Endothelial cell of hepatic sinusoid (primary cell): ENCODE data around the gene FAAP20.
"Not testable (repeated sequence)": the region's sequence is repeated elsewhere in the genome, so short reads cannot be mapped to it uniquely, and the experiment has no call there.

Source experiments
- in situ Hi-C: cut with HindIII; loops from 2 replicates; pipeline ENCODE4 v1.10.0; 2017; ENCODE audit warnings: low sequenced_read_pairs

FAAP20 gene

DNA sequence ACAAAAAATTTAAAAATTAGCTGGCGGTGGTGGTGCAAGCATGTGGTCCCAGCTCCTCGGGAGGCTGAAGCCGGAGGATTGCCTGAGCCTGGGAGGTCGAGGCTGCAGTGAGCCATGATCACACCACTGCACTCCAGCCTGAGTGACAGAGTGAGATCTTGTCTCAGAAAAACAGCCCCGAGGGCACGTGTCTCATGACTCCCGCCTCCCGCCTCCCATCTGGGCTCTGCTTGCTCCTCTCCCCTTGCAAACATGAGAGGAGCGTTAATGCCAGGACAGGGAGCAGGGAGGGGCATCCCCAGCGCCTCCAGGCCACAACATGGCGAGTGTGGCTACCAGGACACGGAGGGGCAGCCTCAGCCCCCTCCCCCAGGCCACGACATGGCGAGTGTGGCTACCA lies 28.3 kb downstream of the FAAP20 start:
- in situ Hi-C loops = no loop called here

DNA sequence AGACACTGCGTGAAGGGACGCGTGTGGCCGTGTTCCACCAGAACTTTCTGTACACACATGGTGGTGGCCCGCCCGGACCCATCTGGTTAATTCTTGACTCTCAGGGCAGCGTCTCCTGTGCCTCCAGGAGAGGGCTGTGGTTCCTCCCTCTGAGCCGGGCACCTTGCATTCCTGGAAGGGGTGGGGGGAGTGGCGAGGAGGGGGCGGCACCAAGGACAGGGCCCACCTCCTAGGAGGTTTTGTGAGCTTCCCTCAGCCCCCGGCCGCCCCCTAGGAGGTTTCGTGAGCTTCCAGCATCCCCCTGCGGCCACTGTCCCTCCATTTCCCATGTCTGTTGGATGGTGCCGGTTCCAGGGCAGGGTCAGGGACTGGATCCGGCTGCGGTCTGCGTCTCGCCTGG lies 28.9 kb downstream of the FAAP20 start:
- in situ Hi-C loops = no loop called here

DNA sequence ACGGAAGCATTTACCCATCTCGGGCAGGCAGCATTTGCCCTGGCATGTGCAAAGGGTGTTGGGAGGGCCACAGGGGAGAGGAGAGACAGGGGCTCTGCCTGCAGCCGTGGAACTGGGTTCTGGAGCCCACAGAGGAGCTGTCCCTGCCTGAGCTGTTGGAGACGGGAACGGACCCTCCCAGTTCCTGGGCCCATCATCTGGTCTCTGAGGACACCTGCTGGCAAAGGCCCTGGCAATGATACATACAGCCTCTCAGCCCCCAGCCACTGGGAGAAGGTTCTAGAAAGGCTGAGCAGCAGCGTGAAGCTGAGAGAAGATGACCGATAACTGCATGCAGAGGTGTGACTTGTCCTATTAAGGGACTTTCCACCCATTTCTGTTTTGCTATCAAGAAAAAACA lies 31.4 kb downstream of the FAAP20 start:
- in situ Hi-C loops = no loop called here

DNA sequence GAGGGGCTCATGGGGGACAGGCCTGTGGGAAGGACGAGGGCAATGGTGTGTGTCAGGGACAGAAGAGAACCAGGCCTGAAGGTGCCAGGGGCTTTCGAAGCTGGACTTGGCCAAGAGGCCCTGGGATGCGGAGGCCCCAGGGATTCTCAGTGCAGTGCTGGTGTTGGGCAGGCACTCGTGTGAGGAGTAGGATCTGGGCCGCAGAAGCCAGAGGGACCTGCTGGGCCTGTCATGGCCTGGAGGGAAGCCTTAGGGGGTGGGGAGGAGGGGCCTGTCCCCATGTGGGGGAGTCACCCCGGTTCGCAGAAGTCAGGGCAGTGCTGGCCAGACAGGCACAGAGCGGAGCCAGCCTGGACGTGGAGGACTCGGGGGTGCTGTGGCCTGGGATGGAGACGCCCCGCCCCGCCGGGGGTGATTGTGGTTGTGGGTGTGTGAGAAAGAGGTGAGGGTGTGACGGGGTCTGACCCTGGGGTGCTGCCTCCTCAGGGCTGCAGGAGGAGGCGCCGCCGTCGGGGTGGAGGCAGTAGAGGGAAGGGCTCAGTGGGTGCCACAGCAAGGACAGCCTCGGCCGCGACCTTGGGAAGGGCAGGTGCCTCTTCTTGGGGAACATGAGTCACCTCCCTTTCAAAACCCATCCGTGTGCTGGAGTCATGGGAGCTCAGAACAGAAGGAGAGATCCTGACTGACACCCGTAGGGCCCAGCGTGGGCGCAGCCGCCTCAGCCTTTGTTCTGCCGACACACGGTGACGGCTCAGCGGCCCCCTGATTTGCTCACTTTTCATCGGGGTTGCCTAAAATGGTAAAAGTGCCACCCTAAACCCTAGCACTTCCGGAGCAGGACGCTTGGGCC lies 33.9 kb downstream of the FAAP20 start:
- in situ Hi-C loops = no loop called here

DNA sequence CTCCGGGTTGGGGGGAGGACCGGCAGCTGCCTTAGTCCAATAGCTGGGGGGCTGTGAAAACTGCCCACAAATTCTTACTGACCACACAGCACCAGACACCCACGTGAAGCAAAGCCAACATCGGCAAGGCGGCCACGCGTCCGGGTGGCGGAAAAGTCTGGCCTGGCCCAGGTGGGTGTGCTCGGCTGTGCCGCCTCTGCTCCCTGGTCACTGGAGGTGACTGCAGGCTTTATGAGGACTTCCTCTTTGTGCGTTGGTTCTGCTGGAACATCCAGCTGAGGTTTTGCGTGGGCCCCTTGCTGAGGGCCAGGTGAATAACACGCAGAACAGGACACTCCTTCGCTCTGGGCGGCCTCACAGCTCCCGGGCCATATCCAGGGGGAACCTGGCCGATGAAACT lies 35.4 kb downstream of the FAAP20 start:
- in situ Hi-C loops = loop anchor here (5.0 kb wide), 1 partner anchor 87 kb away; no protein-coding TSS in a partner anchor

DNA sequence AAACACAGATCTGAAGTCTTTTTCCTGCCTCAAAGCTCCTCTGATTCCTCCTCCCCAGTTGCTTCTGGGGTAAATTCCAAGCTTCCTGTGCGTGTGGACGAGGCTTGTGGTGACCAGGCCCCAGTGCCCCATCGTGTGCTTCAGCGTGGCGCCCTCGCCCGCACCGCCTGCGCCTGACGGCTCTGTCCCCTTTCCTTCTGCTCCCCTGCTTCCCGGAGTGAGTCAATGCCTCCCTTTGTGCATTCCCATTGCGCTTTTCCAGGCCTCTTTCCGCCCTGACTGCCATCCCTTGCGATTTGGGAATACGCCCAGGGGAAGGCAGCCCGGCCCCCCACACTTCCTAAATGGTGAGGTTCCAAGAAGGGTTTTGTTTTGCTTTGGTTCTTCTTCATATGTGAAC lies 36.3 kb downstream of the FAAP20 start:
- in situ Hi-C loops = loop anchor here (5.0 kb wide), 1 partner anchor 86 kb away; no protein-coding TSS in a partner anchor

DNA sequence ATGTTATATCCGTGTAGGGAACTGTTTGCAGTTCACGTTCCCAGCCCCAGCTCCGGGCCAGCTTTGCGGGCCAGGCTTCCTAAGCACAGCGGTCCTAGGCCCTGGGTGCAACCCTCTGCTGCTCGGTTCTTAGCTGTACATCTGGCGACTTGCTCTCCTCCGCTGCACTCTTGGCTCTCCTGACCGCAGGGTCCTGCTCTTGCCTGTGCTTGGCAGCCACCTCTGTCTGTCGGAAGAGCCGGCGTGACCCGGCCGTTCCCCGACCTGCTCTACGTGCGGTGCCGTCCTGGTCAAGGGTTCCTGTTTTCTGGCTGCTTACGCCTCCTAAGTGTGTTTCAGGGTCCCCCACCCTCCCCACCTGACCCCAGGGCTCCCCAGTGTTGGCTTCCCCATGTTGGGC lies 36.7 kb downstream of the FAAP20 start:
- in situ Hi-C loops = loop anchor here (5.0 kb wide), 1 partner anchor 86 kb away; no protein-coding TSS in a partner anchor

DNA sequence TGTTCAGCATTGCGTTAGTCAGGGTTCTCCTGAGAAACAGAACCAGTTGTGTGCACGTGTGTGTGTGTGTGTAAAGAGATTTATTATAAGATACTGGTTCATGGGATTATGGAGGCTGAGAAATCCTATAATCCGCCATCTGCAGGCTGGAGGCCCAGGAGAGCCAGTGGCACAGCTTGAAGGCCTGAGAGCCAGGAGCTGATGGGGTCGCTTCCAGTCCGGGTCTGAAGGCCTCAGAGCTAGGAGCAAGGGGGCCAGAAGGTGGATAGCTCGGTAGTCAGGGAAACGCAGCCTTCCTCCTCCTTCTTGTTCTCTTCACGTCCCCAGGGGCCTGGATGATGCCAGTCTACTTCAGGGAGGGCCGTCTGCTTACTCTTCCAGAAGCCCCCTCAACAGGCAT lies 37.7 kb downstream of the FAAP20 start:
- in situ Hi-C loops = loop anchor here (5.0 kb wide), 1 partner anchor 85 kb away; no protein-coding TSS in a partner anchor

DNA sequence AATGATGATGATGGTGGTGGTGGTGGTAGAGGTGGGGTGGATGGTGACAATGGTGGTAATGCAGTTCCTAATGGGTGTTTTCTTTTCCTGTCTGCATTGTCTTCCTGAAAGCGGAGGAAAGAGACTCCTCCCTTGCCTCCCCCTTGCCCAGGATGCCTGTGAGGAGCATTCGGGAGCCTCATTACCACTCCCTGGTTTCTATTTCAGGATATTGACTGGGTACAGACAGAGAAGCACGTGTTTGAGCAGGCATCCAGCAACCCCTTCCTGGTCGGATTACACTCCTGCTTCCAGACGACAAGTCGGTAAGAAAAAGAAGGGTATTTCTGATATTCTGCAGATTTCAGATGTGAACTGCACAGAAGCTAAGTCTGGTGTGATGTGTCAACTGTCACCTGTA lies 38.8 kb downstream of the FAAP20 start:
- in situ Hi-C loops = loop anchor here (5.0 kb wide), 1 partner anchor 83 kb away; no protein-coding TSS in a partner anchor

DNA sequence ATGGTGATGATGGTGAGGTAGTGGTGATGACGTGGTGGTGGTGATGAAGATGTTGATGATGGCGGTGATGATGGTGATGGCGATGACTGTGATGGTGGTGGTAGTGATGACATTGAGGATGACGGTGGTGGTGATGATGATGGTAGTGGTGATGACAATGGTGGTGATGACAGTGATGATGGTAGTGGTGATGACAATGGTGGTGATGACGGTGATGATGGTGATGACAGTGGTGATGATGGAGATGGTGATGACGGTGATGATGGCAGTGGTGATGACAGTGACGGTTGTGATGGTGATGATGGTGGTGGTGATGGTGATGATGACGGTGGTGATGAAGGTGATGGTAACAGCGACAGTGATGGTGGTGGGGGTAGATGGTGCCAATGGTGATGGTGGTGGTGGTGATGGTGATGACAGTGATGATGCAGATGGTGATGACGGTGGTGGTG lies 39.4 kb downstream of the FAAP20 start:
- in situ Hi-C loops = loop anchor here (5.0 kb wide), 1 partner anchor 83 kb away; no protein-coding TSS in a partner anchor

DNA sequence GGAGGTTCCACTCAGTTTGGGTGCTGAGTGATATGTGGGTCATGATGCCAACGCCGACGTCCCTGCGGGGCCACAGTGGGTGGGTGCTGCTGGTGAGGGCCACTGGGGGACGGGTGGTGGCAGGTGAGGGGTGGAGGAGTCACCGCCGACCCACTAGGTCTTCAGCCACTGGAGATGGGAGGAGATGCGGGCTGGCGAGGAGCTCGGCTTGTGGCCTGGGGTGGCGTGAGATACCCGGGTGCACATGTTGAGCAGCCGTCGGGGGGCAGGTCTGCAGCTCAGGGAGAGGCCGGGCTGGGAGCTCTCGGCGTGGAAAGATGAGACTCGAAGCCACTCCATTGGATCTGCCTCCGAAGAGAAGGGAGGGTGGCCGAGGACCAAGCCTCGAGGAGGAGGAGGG lies 40.5 kb downstream of the FAAP20 start:
- in situ Hi-C loops = no loop called here

DNA sequence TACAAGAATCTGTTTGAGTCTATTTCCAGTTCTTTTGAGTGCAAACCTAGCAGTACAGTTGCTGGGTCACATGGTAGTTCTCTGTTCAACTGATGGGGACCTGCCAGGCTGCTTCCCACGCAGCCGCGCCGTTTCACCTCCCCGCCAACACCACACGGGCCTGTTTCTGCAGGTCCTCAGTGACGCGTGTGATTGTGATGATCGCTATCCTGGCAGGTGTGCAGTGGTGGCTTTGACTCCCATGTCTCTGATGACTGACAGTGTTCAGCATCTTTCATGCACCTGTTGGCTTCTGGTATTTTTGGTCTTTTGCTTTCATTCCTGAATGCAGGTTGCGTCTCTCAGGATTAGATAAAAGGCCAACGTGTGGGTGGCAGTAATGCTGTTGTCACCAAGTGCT lies 41.6 kb downstream of the FAAP20 start:
- in situ Hi-C loops = no loop called here

DNA sequence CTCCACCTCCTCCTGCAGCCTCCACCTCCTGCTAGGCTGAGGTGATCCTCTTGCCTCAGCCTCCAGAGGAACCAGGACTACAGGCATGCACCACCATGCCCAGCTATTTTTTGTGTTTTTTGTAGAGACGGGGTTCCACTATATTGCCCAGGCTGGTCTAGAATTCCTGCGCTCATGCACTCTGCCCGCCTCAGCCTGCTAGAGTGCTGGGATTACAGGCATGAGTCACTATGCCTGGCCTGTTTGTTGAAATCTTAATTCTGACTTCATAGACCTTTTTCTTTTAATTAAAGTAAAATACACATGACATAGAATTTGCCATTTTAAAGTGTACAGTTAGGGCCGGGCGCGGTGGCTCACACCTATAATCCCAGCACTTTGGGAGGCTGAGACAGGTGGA lies 42.7 kb downstream of the FAAP20 start:
- in situ Hi-C loops = no loop called here

DNA sequence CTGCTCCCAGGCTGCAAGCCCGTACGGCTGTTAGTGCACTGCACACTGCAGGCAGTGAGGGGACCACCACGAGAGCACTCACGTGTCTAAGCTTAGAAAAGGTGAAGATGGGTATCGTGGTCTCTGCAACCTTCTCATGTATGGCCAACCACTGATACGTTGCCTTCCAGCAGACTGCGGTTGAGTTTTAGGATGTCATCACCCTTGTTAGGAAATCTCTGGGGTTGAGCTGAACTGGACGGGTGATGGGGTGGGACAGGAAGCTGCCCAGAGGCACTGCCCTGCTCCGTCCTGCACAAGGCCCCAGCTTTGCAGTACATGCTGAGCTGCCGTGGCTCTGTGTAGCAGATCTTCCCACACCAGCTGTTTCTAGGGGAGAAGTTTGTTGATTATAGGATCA lies 43.3 kb downstream of the FAAP20 start:
- in situ Hi-C loops = no loop called here

DNA sequence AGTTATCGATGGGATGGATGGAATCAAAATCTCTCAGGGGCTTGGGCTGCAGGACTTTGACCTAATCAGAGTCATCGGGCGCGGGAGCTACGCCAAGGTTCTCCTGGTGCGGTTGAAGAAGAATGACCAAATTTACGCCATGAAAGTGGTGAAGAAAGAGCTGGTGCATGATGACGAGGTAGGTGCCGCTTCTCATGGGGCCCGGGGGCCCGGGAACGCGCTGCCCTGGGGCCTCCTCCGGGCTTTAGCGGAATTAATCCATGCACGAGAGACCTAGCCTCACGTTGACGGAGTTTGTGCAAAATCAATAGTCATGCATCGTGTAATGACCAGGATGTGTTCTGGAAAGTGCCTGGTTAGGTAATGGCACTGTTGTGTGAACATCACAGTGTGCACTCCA lies 43.8 kb downstream of the FAAP20 start:
- in situ Hi-C loops = no loop called here

DNA sequence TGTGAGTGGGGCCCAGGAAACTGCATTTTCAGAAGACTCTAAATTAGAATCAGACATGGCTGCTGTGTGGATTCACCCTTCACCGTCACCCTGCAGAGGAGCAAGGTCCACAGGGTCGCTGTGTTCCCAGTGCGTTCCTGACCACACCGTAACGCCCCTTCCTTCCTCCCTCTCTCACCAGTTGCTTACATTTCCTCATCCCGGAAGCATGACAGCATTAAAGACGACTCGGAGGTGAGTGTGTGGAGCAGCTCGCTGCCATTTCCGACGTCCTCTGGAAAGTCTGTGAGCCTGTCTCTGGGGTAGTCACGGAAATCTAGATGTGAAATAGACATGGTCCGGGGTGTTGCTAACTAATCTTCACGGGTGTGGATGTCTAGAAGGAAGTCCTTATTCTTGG lies 45.9 kb downstream of the FAAP20 start:
- in situ Hi-C loops = no loop called here

DNA sequence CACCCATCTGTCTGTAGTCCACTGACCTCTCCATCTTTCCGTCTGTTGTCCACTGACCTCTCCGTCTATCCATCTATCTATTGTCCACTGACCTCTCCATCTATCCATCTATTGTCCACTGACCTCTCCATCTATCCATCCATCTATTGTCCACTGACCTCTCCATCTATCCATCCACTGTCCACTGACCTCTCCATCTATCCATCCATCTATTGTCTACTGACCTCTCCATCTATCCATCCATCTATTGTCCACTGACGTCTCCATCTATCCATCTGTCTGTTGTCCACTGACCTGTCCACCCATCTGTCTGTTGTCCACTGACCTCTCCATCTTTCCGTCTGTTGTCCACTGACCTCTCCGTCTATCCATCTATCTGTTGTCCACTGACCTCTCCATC lies 46.7 kb downstream of the FAAP20 start:
- in situ Hi-C loops = not testable (repeated sequence)

DNA sequence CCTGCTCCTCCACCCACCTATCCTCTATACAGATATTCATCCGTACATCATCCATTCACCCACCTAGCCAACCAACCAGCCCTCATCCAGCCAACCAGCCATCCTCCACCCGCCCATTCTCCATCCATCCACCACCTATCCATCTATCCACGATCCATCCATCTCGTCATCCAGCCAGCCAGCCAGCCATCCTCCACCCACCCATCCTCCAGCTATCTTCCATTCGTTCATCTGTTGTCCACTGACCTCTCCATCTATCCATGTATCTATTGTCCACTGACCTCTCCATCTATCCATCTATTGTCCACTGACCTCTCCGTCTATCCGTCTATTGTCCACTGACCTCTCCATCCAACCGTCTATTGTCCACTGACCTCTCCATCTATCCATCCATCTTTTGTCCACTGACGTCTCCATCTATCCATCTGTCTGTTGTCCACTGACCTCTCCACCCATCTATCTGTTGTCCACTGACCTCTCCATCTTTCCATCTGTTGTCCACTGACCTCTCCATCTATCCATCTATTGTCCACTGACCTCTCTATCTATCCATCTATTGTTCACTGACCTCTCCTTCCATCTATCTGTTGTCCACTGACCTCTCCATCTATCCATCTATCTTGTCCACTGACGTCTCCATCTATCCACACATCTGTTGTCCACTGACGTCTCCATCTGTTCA lies 47.6 kb downstream of the FAAP20 start:
- in situ Hi-C loops = no loop called here

DNA sequence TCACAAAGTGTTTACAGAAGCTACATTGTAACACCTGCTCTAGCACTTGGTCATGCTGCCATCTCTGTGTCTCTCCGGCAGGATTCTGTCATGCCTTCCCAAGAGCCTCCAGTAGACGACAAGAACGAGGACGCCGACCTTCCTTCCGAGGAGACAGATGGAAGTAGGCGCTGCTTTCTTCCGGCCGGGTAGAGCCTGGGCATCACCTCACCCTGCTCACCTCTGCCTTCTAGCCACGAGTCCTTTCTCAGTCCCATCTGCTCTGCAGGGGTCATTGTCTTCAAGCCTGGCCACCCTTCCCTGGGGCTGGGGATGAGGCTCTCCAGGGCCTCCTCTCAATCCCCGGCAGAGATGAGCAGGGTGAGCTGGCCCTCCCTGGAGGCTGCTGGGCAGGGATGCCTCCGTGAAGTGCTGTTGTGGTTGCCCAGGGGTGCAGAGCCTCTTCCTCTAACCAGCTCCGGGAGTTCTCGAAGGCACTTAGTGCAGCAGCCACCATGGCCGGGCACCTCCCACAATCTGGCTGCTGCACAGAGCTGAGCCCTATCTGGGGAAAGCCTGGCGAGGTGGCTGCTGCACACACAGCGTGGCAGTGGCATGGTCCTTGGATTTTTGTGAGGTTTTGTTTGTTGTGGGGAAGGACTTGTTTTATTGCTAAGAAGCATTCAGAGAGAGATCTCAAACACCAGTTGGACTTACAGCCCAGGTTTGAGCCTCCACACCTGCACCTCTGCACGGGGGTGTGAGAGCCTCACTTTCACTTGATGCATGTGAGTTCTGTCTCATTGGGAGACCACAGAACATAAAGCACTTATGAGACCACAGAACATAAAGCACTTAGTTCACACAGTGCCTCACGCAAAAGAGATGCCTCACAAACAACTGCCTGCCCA lies 48.4 kb downstream of the FAAP20 start:
- in situ Hi-C loops = no loop called here

DNA sequence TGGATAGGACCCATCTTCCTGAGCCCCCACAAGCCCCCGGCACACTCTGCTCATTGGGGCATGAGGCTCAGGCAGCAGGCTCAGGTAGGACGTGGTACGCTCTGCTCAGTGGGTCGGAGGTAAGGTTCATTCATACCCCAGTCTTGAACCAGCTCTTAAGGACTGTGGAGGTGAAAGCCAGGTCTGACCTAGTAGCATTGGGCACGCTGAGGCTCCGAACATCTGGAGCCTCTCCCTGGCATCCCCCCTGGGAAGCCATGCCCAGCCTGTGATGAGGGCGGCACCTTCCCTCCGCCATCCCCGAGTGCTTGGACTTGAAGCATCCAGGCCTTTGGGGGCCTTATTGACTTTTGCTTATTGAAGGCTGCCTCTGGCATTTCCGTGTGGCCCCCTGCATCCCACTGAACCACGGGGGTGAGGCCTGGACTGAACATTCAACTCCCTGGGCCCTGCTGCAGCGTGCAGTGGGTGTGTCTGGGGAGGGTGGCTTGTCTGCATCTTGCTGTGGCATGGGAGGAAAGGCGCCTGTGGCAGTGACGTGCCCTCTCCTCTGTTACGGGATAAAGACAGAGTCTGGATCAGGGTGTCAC lies 50.0 kb downstream of the FAAP20 start:
- in situ Hi-C loops = no loop called here
